Measurements from ENCODE around the gene ANKDD1A. TPM values are rescaled to one million over a fixed set of nuclear protein-coding genes. Genes with fewer than 3 reads are reported as not detected.
A peak's percentile ranks its signal among the peaks of the same experiment; 100 is the strongest.

Gene ANKDD1A
- total and polyA plus RNA-seq, 7 donors, result 0.60 to 9.4 (median 6.2) TPM; not detected in 1

GRCh38 chr15:64902863-64903262, 8.8 kb upstream of the ANKDD1A start:
- TF ChIP-seq POLR2AphosphoS5 (IDR thresholded peaks at IDR 0.05) (no peak), CTCF (IDR thresholded peaks at IDR 0.05) (no peak), POLR2A (IDR thresholded peaks at IDR 0.05) (no peak)
- Histone ChIP-seq H3K9me3 (peaks cover 0 to 7% (median 7%) of the 10 kb centered on the region in 4 donors), H3K27ac (no peak overlapping the region), H3K4me1 (peaks cover 0 to 12% (median 8%) of the 10 kb centered on the region in 4 donors), H3K36me3 (no peaks in the 10 kb centered on the region), H3K4me3 (no peak overlapping the region), H3K27me3 (no peaks in the 10 kb centered on the region)
- intact Hi-C loops (cut with DNase I), result no loop called here
- no peak for DNase-seq
- WGBS, 2 donors, result 90 to 96% methylated on average over 4 of the region's 4 CpGs

- no peaks in the 10 kb centered on the region for H3K27me3 ChIP-seq
- 87 to 95% methylated on average over 4 of the region's 4 CpGs for WGBS, 2 donors
- H3K4me3 ChIP-seq, result no peak overlapping the region
- TF ChIP-seq POLR2A (IDR thresholded peaks at IDR 0.05), result no peak
- TF ChIP-seq EP300 (IDR thresholded peaks at IDR 0.05), result no peak
- no peak for TF ChIP-seq POLR2AphosphoS5 (IDR thresholded peaks at IDR 0.05)
- no peak for TF ChIP-seq CTCF (IDR thresholded peaks at IDR 0.05)
- intact Hi-C loops (cut with DNase I), result no loop called here
- DNase-seq, result no peak
- H3K36me3 ChIP-seq, result no peaks in the 10 kb centered on the region
- no peak overlapping the region for H3K27ac ChIP-seq
- H3K4me1 ChIP-seq, result peaks cover 0 to 10% (median 3%) of the 10 kb centered on the region in 4 donors
- H3K9me3 ChIP-seq, result peaks cover 0 to 7% (median 7%) of the 10 kb centered on the region in 4 donors
These were observed 8.3 kb upstream of the ANKDD1A start for GRCh38 chr15:64903326-64903950.

- H3K9me3 ChIP-seq, result peaks cover 0 to 7% (median 7%) of the 10 kb centered on the region in 4 donors
- WGBS, 2 donors, result 90 to 94% methylated on average over 4 of the region's 4 CpGs
- no peak overlapping the region for H3K27ac ChIP-seq
- intact Hi-C loops (cut with DNase I), result no loop called here
- no peak for DNase-seq
- peaks cover 0 to 10% (median 3%) of the 10 kb centered on the region in 4 donors for H3K4me1 ChIP-seq
- no peak for TF ChIP-seq CTCF (IDR thresholded peaks at IDR 0.05)
- TF ChIP-seq POLR2AphosphoS5 (IDR thresholded peaks at IDR 0.05), result no peak
- TF ChIP-seq POLR2A (IDR thresholded peaks at IDR 0.05), result no peak
- TF ChIP-seq EP300 (IDR thresholded peaks at IDR 0.05), result no peak
- H3K4me3 ChIP-seq, result no peak overlapping the region
- H3K27me3 ChIP-seq, result no peaks in the 10 kb centered on the region
- H3K36me3 ChIP-seq, result no peaks in the 10 kb centered on the region
These were observed 7.5 kb upstream of the ANKDD1A start for GRCh38 chr15:64904189-64904588.

GRCh38 chr15:64905119-64905831, 6.4 kb upstream of the ANKDD1A start:
- WGBS, 2 donors, result 19 to 20% methylated on average over 30 of the region's 30 CpGs
- Histone ChIP-seq H3K36me3 (no peaks in the 10 kb centered on the region), H3K27ac (peak overlapping the region in 3 of 4 donors; percentile 28 to 64 (median 41)), H3K4me1 (peaks cover 0 to 10% (median 3%) of the 10 kb centered on the region in 4 donors), H3K9me3 (peaks cover 0 to 7% (median 7%) of the 10 kb centered on the region in 4 donors), H3K4me3 (peak overlapping the region; percentile 7 to 47 (median 38)), H3K27me3 (no peaks in the 10 kb centered on the region)
- intact Hi-C loops (cut with DNase I), result loop anchor here (1.0 to 5.0 kb wide), 2 partner anchors 58 to 174 kb away; no protein-coding TSS in a partner anchor
- TF ChIP-seq POLR2AphosphoS5 (IDR thresholded peaks at IDR 0.05) (peak in 1 of 4 donors; percentile 42), EP300 (IDR thresholded peaks at IDR 0.05) (no peak), CTCF (IDR thresholded peaks at IDR 0.05) (peak; percentile 81 to 92 (median 88)), POLR2A (IDR thresholded peaks at IDR 0.05) (no peak)
- peak; percentile 89 for DNase-seq
